T follicular helper cell (primary cell): ENCODE measurements around the gene IRF2BPL.
"Not testable (repeated sequence)": the region's sequence is repeated elsewhere in the genome, so short reads cannot be mapped to it uniquely, and the experiment has no call there.

Source experiments
- DNase-seq: peaks from one replicate; pipeline ENCODE4 v3.0.0-alpha.2; 2020; ENCODE audit warnings: low read depth

IRF2BPL gene

GRCh38 chr14:77033622-77034589 is 5.4 kb upstream of the IRF2BPL start:
- peak; percentile 64 for DNase-seq

GRCh38 chr14:77032844-77033621 is 4.5 kb upstream of the IRF2BPL start:
- peak; percentile 68 for DNase-seq

DNA sequence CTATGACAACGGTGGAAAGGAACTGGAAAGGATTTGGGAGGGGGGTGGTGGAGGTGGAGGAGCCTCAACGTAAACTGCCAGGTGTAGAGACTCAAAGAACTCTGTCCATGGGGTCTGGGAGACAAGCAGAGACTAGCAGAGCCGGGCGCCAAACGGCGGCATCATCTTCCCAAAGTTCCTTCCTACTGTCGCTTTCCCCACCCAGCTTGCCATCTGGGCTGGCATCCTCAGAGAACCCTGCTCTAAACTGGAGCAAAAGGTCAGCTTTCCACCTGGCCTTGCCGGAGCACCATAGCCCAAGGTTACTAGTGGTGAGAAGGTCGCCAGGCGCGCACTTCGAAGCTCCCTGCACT is 4.0 kb upstream of the IRF2BPL start:
- no peak for DNase-seq

DNA sequence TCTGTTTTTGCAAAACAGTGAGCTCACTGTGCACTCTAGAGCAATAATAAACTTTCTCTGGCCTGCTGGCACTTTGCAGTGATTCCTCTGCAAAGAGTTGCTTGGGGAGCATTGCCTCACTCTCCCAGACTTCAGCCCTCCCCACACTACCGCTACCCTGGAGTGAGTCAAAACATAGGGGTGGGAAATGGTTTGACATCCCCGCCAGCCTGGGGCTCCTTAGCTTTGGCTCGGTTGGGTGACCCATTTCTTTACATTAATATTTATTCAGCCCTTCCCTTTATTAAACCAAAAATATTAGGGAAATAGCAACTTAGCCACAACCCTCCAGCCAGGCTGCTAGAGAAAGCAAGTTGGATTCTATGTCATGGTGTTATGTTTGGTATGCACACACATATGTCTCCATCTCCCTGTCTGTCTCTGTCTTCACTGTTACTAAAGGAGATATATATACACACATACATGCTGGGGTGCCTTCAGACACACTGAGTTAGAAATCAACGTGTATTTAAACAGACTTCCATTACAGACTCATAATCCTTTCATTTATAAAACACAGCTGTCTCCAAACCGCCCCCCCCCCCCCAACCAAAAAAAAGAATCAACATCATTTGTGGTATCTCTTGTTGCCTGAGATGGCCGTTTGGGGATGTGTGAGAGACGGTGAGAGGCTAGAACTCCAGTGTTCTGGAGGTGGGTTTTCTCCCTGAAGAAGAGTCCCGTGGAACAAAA is 3.4 kb upstream of the IRF2BPL start:
- DNase-seq = no peak

DNA sequence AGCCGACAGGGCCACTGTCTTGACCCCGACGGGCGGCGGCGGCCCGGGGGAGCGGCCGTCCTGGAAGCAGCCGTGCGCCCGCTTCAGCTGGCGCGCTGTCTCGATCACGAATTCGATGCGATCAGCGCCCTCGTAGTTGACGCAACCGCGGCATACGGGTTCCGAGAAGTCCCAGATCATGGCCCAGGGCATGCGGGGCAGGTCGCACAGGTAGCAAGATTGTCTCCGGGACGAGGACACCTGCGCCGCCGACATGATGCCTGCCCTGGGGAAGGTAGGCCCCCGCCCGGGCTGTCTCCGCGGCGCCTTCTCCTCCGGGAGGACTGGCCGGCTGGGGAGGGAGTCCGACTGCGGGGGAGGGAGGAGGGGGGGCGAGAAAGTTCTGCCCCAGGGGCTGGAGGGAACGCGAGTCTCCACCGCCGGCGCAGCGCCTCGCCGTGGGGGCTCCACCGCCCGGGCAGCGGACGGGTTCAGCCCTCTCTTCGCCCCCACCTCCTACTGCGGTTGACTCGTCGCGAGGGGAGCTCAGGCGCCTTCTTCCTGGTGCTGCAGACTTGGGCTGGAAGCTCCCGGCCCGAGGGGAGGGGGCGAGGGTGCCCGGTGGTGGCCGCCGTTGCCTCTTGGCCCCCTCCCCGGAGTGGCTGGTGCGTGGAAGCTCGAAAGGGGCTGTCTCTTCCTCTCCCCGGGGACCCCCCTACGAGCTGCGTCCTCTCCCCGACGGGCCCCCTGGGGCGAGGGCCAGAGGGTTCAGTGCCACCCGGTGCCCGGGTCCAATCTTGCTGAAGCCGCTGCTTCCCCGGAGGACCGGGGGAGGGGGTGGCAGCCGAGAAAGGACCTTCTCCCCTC is 747 bp downstream of the IRF2BPL start:
- peak; percentile 54 for DNase-seq

GRCh38 chr14:77026930-77027537 is 1.5 kb downstream of the IRF2BPL start:
- DNase-seq = peak; percentile 50

DNA sequence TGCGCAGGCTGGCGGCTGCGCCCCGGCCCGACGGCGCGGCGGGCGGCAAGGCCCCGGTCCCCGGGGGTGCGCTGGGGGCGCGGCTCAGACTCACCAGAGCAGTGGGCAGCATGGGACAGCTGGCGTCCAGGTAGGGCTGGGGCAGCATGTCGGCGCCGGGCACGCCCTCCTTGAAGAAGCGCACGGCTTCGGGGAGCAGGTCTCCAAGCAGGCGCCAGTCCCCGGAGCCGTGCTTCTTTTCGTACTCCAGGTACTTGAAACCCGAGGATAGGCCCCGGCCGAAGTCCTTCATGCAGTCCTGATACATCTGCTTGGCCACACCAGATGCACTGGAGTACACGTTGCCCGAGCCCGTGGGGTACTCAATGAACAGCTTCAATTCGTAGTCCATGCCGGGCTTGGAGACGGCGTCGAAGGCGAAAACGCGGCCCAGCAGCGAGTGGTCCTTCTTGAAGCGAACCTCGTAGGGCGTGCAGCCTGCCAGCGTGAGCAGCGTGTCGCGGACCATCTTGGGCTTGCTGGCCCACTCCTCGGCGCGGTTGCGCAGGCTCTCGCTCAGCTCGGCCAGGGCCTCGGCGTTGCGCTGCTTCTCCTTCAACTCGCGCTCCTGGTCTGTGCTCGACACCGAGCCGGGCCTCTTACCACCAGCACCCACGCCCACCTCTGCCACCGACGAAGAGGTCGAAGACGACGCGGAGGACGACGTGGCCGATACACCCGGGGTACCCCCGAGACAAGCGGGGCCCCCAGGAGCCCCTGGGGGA is 2.2 kb downstream of the IRF2BPL start:
- no peak for DNase-seq

DNA sequence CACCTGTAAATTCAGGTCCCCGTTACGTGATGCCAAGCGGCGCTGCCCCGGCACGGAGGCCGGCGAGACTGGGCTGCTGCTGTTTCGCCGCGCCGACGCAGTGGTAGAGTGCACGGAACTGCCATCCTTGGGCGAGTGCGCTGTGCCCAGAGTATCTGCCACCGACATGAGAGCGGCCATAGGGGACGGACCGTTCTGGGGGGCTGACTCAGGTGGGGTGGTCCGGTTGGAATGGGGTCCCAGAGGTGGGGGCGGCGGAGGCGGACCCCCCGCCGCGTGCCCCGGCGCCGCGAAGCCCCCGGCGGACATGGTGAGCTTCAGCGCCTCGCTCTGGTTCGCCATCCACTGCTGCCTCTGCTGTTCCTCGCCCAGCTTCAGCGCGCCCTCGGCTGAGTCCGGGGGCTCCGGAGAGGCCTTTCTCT is 2.8 kb downstream of the IRF2BPL start:
- no peak for DNase-seq

DNA sequence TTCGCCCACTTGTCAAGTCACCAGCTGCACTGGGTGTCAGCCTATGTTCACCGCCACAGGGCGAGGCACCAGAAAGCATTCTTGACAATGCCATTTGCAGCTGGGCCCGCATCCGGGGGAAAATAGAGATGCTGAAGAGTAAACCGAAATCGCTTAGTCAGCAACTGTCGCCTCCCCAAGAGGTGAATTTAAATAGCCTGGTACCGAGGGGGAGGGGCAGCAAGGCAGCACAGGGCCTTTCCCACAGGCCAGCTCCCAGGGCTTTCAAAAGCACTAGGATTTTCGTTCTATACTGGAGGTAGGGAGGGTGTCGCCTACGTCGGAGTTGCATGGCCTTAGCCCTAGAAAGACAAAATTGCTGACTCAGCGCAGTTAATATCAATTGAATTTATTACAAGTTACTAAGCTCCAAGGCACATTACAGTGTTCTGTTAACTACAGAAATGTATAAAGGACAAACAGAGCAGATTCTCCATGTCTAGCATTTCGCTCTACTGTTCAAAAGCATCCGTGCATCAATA is 4.3 kb downstream of the IRF2BPL start:
- peak; percentile 55 for DNase-seq

GRCh38 chr14:77023001-77023996 is 5.2 kb downstream of the IRF2BPL start:
- no peak for DNase-seq

GRCh38 chr14:77022236-77022852 is 6.2 kb downstream of the IRF2BPL start:
- DNase-seq = no peak

DNA sequence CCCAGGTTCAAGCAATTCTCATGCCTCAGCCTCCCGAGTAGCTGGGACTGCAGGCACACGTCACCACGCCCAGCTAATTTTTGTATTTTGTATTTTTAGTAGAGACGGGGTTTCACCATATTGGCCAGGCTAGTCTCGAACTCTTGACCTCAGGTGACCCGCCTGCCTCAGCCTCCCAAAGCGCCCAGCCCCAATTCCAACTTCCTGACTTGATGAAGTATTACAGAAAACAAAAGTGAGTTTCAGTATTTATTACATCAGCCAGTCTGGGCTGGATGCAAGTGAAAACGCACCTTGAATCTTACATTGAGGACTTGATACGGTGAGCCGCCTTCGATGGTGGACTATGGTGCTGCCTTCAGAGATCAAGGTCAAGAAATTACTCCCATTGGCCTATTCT is 7.1 kb downstream of the IRF2BPL start:
- not testable (repeated sequence) for DNase-seq

- no peak for DNase-seq
These were observed 9.7 kb downstream of the IRF2BPL start for GRCh38 chr14:77018785-77019184.

DNA sequence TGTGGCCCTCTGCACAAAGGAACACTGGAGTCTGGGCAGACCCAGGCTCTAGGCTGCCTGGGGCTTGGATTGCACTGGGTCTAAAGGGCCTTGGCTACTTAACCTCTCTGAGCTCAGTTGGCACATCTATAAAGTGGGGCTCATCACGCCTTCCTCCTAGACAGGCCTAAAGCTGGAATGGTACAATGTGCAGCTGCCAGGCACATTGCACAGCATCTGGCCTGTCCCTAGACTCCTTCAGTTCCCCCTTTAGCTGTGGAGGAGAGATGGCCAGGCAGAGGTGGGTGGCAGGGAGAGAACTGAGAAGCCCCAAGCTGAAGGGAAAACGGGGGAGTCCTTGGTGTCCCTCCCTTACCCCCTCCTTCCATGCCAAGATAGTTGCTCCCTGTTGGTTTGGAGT is 10.8 kb downstream of the IRF2BPL start:
- no peak for DNase-seq

GRCh38 chr14:77014734-77015133 is 13.8 kb downstream of the IRF2BPL start:
- no peak for DNase-seq

DNA sequence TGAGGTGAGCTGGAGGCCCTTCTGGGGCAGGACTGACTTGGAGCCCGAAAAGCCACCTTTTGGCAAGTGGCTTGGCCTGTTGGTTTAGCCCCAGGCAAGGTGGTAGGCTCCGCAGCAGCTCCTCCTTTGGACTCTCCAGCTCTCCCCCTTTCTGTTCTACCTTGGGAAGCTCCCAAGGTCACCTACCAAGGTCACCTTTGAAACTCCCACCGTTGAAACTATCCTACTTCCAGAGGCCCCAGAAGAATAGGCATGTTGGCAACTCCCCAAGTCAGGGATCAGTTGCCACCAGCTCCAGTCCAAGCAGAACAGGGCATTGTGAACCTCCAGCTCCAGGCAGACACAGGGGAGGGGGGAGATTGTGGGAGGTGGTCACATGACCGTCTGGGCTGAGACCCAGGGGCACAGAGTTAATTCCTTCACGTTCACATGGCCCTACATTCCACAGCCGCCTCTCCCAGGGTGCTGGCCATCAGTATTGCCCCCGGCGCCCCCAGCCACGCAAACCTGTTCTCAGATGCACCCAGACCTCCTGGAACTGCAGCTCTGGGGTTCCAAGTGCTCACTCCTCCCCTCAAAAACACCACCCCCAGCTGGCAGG is 14.4 kb downstream of the IRF2BPL start:
- DNase-seq = no peak

DNA sequence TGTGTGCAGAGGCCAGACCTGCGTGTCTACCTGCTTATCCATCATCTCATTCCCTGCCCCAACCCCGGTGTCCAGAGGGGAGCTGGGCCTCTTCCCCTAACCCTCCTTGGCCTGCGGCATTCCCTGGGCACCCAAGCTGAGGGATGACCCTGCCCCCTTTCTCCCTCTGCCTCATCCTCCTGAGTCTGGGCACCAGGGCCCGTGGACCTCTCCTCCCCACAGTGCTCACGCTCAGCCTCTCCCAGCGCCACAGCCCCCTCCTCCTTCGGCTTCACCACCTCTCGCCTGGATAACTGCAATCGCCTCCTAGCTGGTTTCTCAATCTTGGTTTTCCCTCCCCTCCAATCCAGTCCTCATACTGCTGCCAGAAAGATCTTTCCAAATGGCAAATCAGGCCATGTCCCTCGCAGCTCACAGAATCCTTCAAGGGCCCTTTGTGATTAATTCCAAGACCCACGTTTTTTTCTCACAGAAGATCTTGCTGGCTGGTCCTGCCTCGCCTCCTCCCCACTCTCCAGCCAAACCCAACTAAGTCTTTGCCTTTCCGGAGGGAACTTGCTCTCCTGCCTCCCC is 16.2 kb downstream of the IRF2BPL start:
- DNase-seq = no peak
